Myometrial cell (primary cell): ENCODE results near the gene AHI1. TPM values are rescaled to one million over a fixed set of nuclear protein-coding genes. Genes with fewer than 3 reads are reported as not detected.

Source experiments
- total RNA-seq: library from RNA; depleted of rRNA; stranded (reverse); fragments of >200 nt; gene quantifications from 2 replicates; pipeline ENCODE4 v1.2.3, GENCODE V29; 2015

The AHI1 gene
- 13.5 and 16.3 TPM in 2 replicates for total RNA-seq

DNA sequence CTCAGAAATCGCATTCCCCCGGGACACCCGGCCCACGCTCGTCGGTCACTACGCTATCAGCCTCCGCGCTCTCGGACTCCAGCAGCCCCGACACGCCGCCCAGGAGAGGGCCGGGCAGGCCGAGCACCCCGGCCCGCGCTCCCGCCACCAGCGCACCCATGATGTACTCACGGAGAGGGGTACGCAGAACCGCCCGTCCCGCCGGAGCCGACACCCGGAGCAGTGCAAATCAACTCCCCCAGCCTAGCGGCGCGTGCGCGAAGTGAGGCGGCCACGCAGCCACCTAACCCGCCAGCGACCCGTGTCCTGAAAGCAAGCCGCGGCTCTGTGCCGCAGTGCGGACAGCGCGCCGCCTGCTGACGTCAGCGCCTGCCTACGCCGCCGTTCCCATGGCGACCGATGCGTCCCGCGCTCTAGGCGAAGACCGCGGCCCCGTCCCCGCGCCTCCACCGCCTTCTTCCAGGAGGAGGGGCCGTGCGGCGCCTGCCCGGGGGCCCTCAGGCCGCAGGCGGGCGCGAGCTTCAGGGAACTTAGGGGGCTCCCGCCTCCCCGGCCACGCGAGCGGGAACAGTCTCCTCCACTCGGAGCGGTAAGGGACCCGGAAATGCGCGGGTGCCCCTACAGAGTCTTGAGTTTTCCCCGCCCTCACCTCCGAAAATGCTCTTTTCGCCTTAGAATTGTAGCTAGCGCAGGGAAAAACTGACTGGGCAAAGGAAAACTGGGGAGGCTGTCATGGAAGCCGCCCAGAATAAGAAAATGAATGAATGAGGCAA, at the start of gene AHI1:
Gene AHI1, minus strand, starts transcription at position 329 of the 773 bp plus-strand sequence. CDS start 5,503 bp downstream, outside the sequence.

